Measurements from ENCODE around the gene IFNAR1.

IFNAR1 gene

DNA sequence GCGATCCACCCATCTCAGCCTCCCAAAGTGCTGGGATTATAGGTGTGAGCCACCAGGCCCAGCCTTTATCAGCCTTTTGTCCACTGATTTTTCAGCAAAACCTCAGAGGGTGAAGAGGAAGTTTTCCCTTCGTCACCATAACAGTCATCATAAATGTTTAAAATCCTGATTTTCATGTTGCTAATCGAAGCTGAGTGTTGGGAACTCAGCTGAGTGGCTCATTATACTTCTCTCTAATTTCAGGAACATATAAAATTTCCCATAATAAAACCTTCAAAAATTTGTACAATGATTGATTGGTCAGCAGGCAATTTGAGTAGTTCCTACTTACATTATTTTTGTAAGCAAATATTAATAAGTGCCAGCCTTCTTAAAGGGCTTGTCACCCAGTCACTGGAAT, 46.6 kb downstream of the IFNAR1 start:
- Histone ChIP-seq H3K4me2 (ENCODE audit: low read length) (peak overlapping the region; percentile 8; the same call in 1 of the 2 replicates), H3K9me2 (ENCODE audit: low read depth, low read length) (no peaks in the 10 kb centered on the region), H3K36me3 (ENCODE audit: insufficient read depth, low read length) (no peaks in the 10 kb centered on the region), H3K4me3 (ENCODE audit: low read depth, low read length, poor library complexity, severe bottlenecking) (no peak overlapping the region), H3F3A (ENCODE audit: insufficient read depth, low read length) (no peaks in the 10 kb centered on the region), H3K27ac (ENCODE audit: low read depth, low read length, poor library complexity, severe bottlenecking) (peak overlapping the region; percentile 64), H3K4me1 (ENCODE audit: insufficient read depth, low read length, severe bottlenecking) (peaks cover 54% of the 10 kb centered on the region), H4K20me1 (ENCODE audit: insufficient read depth, low read length) (no peaks in the 10 kb centered on the region), H3K79me2 (ENCODE audit: insufficient read depth, low read length) (no peaks in the 10 kb centered on the region), H3K9me3 (ENCODE audit: low read length) (peaks cover 12% of the 10 kb centered on the region), H2AFZ (ENCODE audit: low read length) (0 out of 2 replicates have a peak overlapping the region, but pooled peaks have one; percentile 4), H3K27me3 (ENCODE audit: insufficient read depth, low read length) (no peaks in the 10 kb centered on the region), H3K9ac (ENCODE audit: low read length) (peak overlapping the region; percentile 36; the same call in 1 of the 2 replicates)
- TF ChIP-seq, protein P1, sequence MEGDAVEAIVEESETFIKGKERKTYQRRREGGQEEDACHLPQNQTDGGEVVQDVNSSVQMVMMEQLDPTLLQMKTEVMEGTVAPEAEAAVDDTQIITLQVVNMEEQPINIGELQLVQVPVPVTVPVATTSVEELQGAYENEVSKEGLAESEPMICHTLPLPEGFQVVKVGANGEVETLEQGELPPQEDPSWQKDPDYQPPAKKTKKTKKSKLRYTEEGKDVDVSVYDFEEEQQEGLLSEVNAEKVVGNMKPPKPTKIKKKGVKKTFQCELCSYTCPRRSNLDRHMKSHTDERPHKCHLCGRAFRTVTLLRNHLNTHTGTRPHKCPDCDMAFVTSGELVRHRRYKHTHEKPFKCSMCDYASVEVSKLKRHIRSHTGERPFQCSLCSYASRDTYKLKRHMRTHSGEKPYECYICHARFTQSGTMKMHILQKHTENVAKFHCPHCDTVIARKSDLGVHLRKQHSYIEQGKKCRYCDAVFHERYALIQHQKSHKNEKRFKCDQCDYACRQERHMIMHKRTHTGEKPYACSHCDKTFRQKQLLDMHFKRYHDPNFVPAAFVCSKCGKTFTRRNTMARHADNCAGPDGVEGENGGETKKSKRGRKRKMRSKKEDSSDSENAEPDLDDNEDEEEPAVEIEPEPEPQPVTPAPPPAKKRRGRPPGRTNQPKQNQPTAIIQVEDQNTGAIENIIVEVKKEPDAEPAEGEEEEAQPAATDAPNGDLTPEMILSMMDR (IDR thresholded peaks at IDR 0.05; ENCODE audit: low read length) = no peak
- TF ChIP-seq EZH2 (IDR thresholded peaks at IDR 0.05; ENCODE audit: borderline replicate concordance, low read length) = no peak

GRCh38 chr21:33372582-33372981, 47.8 kb downstream of the IFNAR1 start:
- Histone ChIP-seq H2AFZ (ENCODE audit: low read length) (no peak overlapping the region), H3K9ac (ENCODE audit: low read length) (no peak overlapping the region), H3K36me3 (ENCODE audit: insufficient read depth, low read length) (no peaks in the 10 kb centered on the region), H3K27me3 (ENCODE audit: insufficient read depth, low read length) (no peaks in the 10 kb centered on the region), H3K79me2 (ENCODE audit: insufficient read depth, low read length) (no peaks in the 10 kb centered on the region), H3K4me1 (ENCODE audit: insufficient read depth, low read length, severe bottlenecking) (peaks cover 63% of the 10 kb centered on the region), H3K9me3 (ENCODE audit: low read length) (peaks cover 3% of the 10 kb centered on the region), H3K4me3 (ENCODE audit: low read depth, low read length, poor library complexity, severe bottlenecking) (no peak overlapping the region), H4K20me1 (ENCODE audit: insufficient read depth, low read length) (no peaks in the 10 kb centered on the region), H3K9me2 (ENCODE audit: low read depth, low read length) (no peaks in the 10 kb centered on the region), H3F3A (ENCODE audit: insufficient read depth, low read length) (no peaks in the 10 kb centered on the region), H3K4me2 (ENCODE audit: low read length) (no peak overlapping the region), H3K27ac (ENCODE audit: low read depth, low read length, poor library complexity, severe bottlenecking) (no peak overlapping the region)
- TF ChIP-seq, protein P1 (IDR thresholded peaks at IDR 0.05; ENCODE audit: low read length) = no peak

GRCh38 chr21:33373451-33373850, 48.7 kb downstream of the IFNAR1 start:
- Histone ChIP-seq H2AFZ (ENCODE audit: low read length) (0 out of 2 replicates have a peak overlapping the region, but pooled peaks have one; percentile 18), H3K4me1 (ENCODE audit: insufficient read depth, low read length, severe bottlenecking) (peaks cover 66% of the 10 kb centered on the region), H3K9ac (ENCODE audit: low read length) (peak overlapping the region; percentile 62), H3K36me3 (ENCODE audit: insufficient read depth, low read length) (no peaks in the 10 kb centered on the region), H3K9me3 (ENCODE audit: low read length) (no peaks in the 10 kb centered on the region; the same call in 1 of the 2 replicates), H3K4me3 (ENCODE audit: low read depth, low read length, poor library complexity, severe bottlenecking) (peak overlapping the region; percentile 20), H3K27me3 (ENCODE audit: insufficient read depth, low read length) (no peaks in the 10 kb centered on the region), H3K4me2 (ENCODE audit: low read length) (peak overlapping the region; percentile 61), H3K9me2 (ENCODE audit: low read depth, low read length) (no peaks in the 10 kb centered on the region), H3K27ac (ENCODE audit: low read depth, low read length, poor library complexity, severe bottlenecking) (peak overlapping the region; percentile 95), H3F3A (ENCODE audit: insufficient read depth, low read length) (no peaks in the 10 kb centered on the region), H3K79me2 (ENCODE audit: insufficient read depth, low read length) (no peaks in the 10 kb centered on the region), H4K20me1 (ENCODE audit: insufficient read depth, low read length) (no peaks in the 10 kb centered on the region)
- TF ChIP-seq, protein P1 (IDR thresholded peaks at IDR 0.05; ENCODE audit: low read length) = no peak
- TF ChIP-seq EZH2 (IDR thresholded peaks at IDR 0.05; ENCODE audit: borderline replicate concordance, low read length) = no peak

Data from OCI-LY1 (cell line).